Neural progenitor cell (in vitro differentiated cells): ENCODE measurements around the gene KRT7.

Experiments
- EZH2 ChIP-seq: fragments of 200-600 bp; sonication (generic); IDR thresholded peaks from 2 replicates; pipeline ENCODE4 v1.6.1; 2017; ENCODE audit warnings: antibody characterized with exemption, mild to moderate bottlenecking, moderate library complexity
- TF ChIP-seq, protein P1 (sequence below): fragments of 200-600 bp; sonication (generic); IDR thresholded peaks from 2 replicates; pipeline ENCODE4 v1.5.1; 2017; ENCODE audit warnings: antibody characterized with exemption, mild to moderate bottlenecking

DNA sequence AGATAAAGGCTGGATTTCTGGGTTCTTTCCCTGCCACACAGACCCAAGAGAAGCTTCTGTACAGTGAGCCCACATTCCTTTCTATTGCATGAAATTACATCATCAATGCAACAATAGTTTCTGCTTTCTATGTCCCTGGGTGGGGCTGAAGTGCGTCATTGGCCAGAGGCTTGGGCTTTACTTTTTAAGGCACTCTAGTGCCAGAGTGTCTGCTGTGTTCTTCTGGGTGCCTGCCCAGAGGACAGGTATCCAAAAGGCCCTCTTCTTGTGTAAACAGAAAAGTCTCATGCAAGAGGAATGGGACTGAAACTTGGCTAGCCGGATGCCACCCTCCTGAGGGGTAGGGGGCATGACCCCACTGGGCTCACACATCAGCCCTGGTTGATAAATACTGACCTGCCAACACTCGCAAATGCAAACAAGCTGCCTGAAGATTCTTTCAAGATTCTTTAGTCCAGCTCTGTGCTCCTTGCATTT, 47.3 kb downstream of the KRT7 start:
- TF ChIP-seq, protein P1, sequence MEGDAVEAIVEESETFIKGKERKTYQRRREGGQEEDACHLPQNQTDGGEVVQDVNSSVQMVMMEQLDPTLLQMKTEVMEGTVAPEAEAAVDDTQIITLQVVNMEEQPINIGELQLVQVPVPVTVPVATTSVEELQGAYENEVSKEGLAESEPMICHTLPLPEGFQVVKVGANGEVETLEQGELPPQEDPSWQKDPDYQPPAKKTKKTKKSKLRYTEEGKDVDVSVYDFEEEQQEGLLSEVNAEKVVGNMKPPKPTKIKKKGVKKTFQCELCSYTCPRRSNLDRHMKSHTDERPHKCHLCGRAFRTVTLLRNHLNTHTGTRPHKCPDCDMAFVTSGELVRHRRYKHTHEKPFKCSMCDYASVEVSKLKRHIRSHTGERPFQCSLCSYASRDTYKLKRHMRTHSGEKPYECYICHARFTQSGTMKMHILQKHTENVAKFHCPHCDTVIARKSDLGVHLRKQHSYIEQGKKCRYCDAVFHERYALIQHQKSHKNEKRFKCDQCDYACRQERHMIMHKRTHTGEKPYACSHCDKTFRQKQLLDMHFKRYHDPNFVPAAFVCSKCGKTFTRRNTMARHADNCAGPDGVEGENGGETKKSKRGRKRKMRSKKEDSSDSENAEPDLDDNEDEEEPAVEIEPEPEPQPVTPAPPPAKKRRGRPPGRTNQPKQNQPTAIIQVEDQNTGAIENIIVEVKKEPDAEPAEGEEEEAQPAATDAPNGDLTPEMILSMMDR: no peak
- TF ChIP-seq EZH2: no peak
